Cerebellar nuclear complex (tissue), 1 donor: ENCODE data around the gene RBM24.

Experiments used
- DNase-seq, 2 experiments: peaks; one replicate each; lab custom pipeline; 2025; lab: John Stamatoyannopoulos, UW

RBM24 gene

DNA sequence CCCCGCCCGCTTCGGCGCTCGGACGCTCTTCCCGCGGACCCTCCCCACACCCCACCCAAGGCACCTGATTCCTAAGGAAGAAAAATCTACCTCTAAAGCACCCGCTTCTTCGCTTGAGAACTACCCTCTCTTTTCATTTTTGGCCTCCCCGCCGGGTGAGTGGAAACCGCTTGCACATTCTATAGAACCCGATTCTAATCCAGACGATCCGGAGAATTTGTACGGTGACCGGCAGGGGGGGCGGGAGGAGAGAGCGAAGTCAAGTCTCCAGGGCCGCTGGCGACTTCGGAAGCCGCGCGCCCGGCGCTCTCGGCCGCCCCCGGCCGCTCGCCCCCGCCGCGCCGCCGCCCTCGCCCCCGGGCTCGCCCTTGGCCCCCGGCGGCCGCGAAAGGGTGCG is at the start of gene RBM24:
TSS of gene RBM24 (plus strand) at position 262 of the 397 bp plus-strand sequence. CDS start 221 bp downstream, outside the sequence.
- DNase-seq: no peak

DNA sequence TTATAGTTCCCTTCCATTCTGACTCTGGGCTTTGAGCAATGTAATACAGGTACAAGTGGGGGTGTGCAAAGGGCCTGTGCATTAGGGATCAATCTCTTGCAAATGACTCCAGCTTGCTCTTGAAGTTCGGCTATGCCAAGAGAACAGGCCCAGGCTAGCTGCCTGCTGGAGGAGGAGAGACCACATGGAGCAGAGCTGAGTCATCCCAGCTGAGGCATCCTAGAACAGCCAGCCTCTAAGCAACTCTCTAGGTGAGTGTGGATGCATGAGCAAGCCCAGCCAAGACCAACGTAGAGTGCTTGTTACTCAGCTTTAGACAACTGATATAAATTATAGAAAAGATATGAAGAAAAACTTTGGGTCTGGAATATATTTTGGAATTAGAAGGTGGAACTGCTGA is 47.6 kb upstream of the RBM24 start:
- no peak for DNase-seq

GRCh38 chr6:17237246-17237645 is 43.9 kb upstream of the RBM24 start:
- no peak for DNase-seq

DNA sequence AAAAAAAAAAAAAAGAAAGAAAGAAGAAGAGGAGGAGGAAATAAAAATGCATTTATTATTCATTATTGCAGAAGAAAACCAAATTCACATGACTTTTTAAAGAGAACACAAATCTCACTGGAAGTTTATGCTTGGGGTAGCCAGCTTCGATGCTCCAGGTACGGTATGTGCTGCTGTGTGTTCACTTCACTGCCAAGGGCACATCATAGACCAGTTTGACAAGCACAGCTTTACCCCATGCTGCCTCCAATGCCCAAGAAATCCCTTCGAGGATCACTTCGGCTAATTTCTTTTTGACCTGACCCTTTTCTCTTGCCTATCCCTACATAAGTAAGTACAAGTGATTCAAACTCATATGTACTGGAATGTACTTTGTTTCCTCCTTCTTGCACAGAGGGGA is 41.9 kb upstream of the RBM24 start:
- DNase-seq: no peak

DNA sequence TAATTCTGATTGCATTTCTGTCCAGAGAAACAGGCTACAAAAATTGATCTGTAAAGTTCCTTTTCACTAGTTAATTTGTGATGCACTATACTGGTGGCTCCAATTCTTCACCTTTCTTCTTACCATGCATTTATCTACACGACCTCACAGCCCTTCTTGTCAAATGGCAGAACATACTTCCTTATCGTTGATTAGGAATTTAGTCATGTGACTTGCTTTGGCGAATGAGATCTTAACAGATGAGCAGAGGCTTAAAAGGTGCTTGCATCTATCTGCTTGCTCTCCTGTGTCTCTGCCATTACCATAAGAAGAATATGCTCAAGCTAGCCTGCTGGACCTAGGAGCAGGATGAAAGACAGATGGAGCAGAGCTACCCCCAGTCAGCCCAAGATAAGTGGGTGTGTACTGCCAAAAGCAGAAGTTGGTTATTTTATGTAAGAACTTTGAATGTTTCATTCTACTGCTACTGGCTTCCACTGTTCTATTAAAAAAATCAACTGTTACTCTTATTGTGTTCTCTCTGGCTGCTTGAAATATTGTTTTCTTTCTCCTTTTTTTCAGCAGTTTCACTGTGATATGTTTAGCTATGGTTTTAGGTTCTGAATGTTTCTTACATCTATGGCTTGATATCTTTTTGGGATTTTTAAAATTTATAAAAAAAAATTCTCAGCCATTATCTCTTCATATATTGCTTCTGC is 40.2 kb upstream of the RBM24 start:
- DNase-seq: no peak

- no peak for DNase-seq
These were observed 39.1 kb upstream of the RBM24 start for GRCh38 chr6:17242087-17242486.

- no peak for DNase-seq
These were observed 30.9 kb upstream of the RBM24 start for GRCh38 chr6:17250237-17250636.

GRCh38 chr6:17251953-17252352 is 29.2 kb upstream of the RBM24 start:
- no peak for DNase-seq

DNA sequence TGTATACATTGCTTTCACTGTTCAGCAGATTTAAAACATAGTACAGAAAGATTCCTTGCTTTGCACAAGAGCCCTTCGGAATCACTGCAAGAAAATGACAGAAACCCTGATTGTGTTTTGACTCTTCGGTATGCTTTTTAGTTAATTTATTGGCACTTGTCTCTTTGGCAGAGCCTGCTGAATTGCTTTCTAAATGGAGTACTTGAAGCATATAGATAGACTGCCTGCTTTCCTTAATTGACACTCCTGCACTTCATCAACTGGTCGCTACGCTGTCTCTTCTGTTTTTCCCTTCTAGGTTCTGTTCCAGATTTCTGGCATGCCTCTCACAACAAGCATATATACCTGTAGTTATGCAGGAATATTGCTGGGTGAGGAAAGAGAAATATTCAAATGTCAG is 22.4 kb upstream of the RBM24 start:
- DNase-seq: no peak

GRCh38 chr6:17265570-17265969 is 15.6 kb upstream of the RBM24 start:
- no peak for DNase-seq

- no peak for DNase-seq
These were observed 13.6 kb upstream of the RBM24 start for GRCh38 chr6:17267566-17267965.

GRCh38 chr6:17268114-17268513 is 13.0 kb upstream of the RBM24 start:
- no peak for DNase-seq

DNA sequence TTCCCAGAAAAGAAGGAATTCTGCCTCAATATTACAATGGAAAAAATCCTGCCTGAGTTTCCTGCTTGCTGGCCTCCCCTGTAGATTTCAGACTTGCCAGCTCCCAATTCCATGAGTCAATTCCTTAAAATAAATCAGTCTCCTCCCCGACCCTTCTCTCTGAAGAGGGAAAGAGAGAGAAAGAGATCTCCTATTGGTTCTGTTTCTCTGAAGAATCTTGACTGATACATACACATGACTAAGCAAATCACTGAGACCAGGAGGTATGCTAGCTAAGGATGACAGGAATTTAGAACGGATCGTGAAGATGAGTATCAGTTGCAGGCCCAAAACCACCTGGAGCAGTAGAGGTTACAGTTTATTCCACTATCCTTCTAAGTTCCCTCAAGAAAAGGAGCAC is 11.3 kb upstream of the RBM24 start:
- DNase-seq: no peak

- DNase-seq: no peak
These were observed 9.5 kb upstream of the RBM24 start for GRCh38 chr6:17271628-17272027.

DNA sequence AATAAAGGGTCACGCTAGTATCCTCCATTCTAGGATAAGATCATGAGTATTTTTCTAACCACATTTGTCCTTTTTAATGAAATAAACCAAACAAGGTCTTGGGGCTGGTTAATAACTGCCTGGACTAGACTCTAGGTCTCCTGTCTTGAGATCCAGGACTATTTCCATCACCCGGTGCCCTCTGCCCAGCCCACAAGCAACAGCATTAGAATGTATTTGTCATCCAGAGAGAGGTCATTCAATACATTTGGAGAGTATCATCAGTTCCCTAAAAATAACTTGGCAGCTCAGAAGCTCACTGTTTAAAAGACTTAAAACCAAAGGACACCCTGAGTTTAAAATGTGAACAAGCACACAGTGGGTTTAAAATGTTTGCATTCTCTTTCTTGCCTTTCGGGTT is 4.4 kb upstream of the RBM24 start:
- no peak for DNase-seq

DNA sequence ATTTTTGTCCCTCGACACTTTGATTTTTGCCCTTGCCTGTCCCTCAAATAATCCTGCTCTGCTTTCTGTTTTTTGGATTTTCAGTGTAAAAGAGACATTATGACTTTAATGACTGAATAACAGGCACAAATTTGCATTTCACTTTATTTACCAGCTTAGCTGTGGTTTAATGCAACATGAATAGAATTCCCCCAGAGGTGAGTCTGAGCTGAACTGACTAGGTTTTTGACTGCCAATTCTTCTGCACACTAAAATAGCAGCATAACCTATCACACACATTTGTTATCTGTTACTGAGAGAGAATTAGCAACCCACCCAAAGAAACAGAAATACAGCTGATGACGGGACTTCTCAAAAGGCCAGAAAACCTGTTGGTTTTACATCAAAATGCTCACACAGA is 3.9 kb upstream of the RBM24 start:
- no peak for DNase-seq

DNA sequence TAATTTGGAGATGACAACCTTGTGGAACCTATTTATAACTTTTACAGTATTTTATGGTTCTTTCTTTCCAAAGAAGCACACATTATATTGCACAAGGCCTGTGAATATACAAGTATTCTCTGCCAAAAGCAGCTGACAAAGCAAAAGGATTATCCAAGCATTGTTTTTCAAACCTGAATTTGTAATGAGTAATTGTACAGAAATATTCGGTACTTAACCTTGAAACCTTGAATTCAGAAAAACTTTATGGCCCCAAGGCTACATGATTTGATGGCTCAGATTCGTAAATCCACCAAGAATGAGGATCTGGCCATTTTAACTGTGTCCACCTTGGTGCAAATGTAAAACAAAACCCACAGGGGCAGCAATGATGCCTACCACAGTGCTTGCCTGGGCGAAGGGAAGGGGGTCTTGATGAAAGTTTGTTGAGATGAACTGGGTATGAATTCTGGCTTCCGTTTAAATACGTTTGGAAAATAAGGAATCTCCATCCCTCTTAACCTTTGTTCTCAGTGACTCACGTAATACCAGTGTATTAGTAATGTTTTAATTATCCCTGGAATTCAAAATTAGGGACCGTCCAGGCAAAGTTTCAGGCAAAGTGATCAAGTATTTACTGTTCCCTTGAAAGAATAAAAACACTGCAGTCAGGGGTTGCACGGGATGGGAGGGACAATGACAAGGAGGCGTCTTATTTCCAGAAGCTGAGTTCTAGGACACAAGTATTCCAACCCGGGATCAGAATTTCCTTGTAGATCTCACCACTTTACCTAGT is 2.7 kb upstream of the RBM24 start:
- DNase-seq: no peak

DNA sequence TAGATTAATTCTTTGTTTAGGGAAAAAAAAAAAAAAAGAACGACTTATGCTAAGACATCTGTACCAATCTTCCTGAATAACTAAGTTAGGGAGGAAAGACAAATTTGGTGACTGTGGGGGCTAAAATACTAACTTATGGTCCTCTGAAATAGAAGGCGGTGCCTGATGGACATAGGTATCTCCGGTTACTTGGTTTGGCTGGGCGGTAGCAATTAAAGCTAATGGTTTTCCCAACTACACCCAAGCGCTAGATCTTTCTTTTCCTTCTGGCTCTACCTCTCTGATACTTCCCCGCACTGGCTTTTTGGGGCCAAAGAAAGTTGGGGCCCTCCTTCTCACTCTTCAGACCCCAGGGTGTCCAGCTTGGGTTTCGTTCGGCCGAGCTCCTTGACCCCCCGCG is 1.0 kb upstream of the RBM24 start:
- no peak for DNase-seq

DNA sequence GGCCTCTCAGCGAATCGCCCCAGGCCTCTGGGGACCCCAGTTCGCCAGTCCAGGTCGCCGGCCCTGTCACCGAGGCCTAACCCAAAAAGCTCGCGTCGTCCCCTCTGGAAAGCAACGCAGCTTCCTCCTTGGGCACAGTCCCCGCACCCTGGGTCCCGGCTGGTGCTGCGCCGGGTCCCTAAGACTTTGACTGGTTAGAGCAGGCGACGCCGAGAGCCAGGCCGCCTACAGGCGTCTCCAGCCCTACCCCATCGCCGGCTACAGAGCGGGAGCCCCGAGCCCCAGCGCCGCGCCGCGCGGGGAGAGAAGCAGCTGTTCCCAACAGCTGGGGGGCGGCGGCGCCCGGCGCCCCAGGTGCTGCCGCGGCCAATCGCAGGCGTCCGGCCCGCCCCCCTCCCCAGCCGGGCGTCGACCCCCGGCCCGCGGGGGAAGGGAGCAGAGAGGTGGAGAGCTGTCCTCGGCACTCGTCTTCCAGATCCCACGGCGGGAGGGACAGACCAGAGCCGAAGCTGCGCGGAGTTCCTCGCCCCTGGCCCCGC is 540 bp upstream of the RBM24 start:
- no peak for DNase-seq

DNA sequence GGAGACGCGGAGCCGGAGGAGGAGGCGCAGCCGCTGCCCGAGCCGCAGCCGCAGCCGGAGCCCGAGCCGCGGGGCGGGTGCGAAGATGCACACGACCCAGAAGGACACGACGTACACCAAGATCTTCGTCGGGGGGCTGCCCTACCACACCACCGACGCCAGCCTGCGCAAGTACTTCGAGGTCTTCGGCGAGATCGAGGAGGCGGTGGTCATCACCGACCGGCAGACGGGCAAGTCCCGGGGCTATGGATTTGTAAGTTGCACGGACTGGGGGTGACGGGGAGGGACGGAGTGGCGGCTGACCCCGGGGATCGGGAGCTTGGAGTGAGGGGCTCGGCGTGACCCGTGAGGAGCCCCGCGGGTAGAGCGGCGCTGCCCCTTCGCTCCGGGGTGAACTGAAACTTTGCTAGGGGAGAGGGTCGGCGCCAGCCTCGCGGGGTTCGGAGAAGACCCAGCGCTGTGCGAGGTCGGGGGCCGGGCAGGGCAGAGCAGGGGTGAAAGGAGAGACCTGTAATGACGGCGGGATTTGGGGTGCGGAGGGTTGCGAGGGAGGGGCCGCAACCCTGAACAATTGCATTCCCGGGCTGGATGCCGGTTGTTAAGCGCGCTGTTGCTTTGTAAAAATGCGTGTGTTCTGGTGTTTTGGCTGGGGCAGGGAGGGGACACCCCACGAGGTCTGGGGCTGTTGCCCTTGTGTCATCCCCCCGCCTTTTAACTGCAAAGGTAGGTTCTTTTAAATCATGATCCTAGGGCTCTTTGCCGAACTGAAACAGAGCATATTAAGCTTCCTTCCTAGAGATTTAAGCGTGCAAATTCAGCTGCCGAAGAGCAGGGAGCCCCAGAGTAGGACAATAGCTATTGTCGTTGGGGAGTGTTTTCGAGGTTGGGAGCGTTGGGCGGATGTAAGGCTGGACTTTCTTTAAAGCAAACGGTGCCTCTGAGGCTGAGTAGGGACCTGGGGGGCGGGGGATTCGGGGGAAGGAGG is 628 bp downstream of the RBM24 start:
- no peak for DNase-seq

- no peak for DNase-seq
These were observed 1.9 kb downstream of the RBM24 start for GRCh38 chr6:17283074-17283473.

DNA sequence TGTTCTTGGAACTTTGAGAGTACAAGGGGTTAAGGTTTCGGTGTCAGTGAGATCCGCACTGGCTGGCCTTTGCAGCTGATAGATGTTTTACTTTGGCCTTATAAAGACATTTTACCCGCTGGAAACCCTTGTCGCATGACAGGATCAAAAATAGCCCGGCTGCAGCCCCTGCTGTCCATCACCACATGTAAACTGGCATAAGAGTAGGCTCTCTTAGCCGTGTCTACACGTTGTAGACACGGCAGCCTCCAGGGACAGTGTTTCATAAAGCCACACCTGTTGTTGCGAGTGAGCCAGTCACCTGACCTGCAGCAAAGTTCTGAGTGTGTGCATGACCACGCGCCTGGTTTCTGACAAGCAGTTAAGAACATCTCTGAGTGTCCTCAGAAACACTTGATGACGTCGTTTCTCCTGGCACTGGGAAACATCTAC is 8.5 kb downstream of the RBM24 start:
- DNase-seq: no peak
